ENCODE measurements around the gene NUFIP1. TPM values are rescaled to one million over a fixed set of nuclear protein-coding genes. Genes with fewer than 3 reads are reported as not detected.

NUFIP1 gene
- polyA plus RNA-seq (2013, experiment 1 of 2; ENCODE audit: insufficient read length): 7.1 TPM
- 8.1 TPM for polyA plus RNA-seq (2013, experiment 2 of 2; ENCODE audit: insufficient read length)

- DNase-seq: peak; percentile 94
Measured at GRCh38 chr13:44989071-44989889, at the start of gene NUFIP1, which contains the start of gene GPALPP1. Gene NUFIP1, minus strand, starts transcription at chr13:44989471. Its CDS starts 35 bp downstream, at chr13:44989436. Gene GPALPP1, plus strand, starts transcription at chr13:44989538. Its CDS starts 117 bp downstream, at chr13:44989655.

- DNase-seq: no peak
Measured at GRCh38 chr13:45036206-45036605, 46.9 kb upstream of the NUFIP1 start.

GRCh38 chr13:45034342-45034741 lies 45.1 kb upstream of the NUFIP1 start:
- DNase-seq: no peak

- DNase-seq: no peak
Measured at GRCh38 chr13:45024847-45025246, 35.6 kb upstream of the NUFIP1 start.

GRCh38 chr13:45021250-45021649 lies 32.0 kb upstream of the NUFIP1 start:
- peak; percentile 19 for DNase-seq

GRCh38 chr13:45019981-45020380 lies 30.7 kb upstream of the NUFIP1 start:
- DNase-seq: peak; percentile 6

- DNase-seq: no peak
Measured at GRCh38 chr13:45016792-45017425, 27.6 kb upstream of the NUFIP1 start.

GRCh38 chr13:45015300-45015699 lies 26.0 kb upstream of the NUFIP1 start:
- DNase-seq: no peak

- DNase-seq: no peak
Measured at GRCh38 chr13:45011198-45011597, 21.9 kb upstream of the NUFIP1 start.

GRCh38 chr13:45007823-45008222 lies 18.6 kb upstream of the NUFIP1 start:
- no peak for DNase-seq

- DNase-seq: no peak
Measured at GRCh38 chr13:45007225-45007624, 18.0 kb upstream of the NUFIP1 start.

- DNase-seq: no peak
Measured at GRCh38 chr13:45004096-45004495, 14.8 kb upstream of the NUFIP1 start.

- no peak for DNase-seq
Measured at GRCh38 chr13:45003417-45003816, 14.1 kb upstream of the NUFIP1 start.

- DNase-seq: no peak
Measured at GRCh38 chr13:44989941-44990340, 670 bp upstream of the NUFIP1 start.

GRCh38 chr13:44978328-44978727 lies 10.9 kb downstream of the NUFIP1 start:
- no peak for DNase-seq

- no peak for DNase-seq
Measured at GRCh38 chr13:44976949-44977583, 12.2 kb downstream of the NUFIP1 start.

GRCh38 chr13:44976196-44976595 lies 13.1 kb downstream of the NUFIP1 start:
- no peak for DNase-seq

- DNase-seq: peak; percentile 60
Measured at GRCh38 chr13:44974056-44974793, 15.0 kb downstream of the NUFIP1 start.

- DNase-seq: peak; percentile 28
Measured at GRCh38 chr13:44972956-44973581, 16.2 kb downstream of the NUFIP1 start.

- peak; percentile 14 for DNase-seq
Measured at GRCh38 chr13:44971656-44972595, 17.3 kb downstream of the NUFIP1 start.

Measured in fibroblast of skin of abdomen (primary cell).